B cell (primary cell): ENCODE data around the gene LYG1.

Experiments used
- CTCF ChIP-seq: fragments of 200-600 bp; IDR thresholded peaks from one replicate; pipeline ENCODE4 v1.8.0; 2022; ENCODE audit warnings: antibody characterized with exemption, mild to moderate bottlenecking
- EZH2 ChIP-seq: IDR thresholded peaks from 2 replicates; pipeline ENCODE4 v1.6.1; 2012; ENCODE audit warnings: borderline replicate concordance, low read depth, mild to moderate bottlenecking, moderate library complexity, low read length; ENCODE audit not compliant: insufficient read depth, poor library complexity, severe bottlenecking

GRCh38 chr2:99340669-99341236, 39.8 kb upstream of the LYG1 start:
- TF ChIP-seq CTCF: no peak
- no peak for TF ChIP-seq EZH2
